ENCODE measurements around the gene ATXN7L1.

Gene ATXN7L1

DNA sequence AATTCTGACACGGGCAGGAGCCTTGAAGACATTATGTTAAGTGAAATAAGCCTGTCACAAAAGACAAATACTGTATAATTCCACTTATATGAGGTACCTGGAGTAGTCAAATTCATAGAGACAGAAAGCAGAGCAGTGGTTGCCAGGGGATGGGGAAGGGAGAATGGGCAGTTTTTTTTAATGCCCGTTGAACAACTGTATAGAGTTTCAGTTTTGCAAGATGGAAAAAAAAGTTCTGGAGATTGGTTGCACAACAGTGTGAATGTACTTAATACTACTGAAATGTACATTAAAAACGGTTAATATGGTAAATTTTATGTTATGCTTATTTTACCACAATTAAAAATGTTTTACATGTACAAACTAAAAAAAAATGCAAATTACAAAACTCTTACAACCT lies 231.5 kb downstream of the ATXN7L1 start:
- no peak for DNase-seq (ENCODE audit: low read depth)

DNA sequence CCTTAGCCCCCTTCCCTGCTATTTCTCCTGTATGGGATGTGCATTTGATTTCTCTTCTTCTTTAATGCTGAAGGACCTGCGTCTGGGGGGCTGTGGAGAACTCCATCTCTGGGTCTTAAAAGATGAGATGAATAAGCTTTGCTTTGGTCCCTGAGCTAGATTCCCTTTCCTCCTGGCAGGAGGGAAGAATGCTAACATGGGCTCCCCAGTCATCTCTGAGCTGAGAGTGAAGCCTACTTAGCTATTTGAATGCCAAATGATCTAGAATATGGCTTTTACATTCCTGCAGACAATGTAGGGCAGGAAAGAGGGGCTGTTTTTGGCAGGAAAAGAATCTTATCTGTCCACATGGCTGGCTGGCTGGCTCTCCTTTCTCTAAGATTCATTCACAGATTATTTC lies 232.5 kb downstream of the ATXN7L1 start:
- DNase-seq (ENCODE audit: low read depth), result no peak

DNA sequence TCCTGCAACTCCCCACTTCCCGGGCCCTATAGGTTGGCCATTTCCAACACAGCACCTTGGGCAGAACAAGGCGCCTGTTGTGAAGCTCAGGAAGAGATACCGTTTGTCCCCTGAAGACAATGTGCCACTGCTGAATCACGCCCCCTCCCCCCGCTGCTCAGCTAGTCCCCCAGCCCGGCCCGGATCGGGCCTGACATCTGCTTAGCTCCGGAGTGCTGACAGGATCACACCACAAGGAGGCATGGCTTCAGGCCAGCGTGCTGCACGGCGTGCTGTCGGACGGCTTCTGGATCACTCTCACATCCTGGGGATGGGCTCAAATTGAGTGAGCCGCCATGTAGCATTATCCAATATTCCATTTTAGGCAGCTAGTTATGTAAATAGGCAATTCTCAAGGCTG lies 233.0 kb downstream of the ATXN7L1 start:
- DNase-seq (ENCODE audit: low read depth), result no peak

DNA sequence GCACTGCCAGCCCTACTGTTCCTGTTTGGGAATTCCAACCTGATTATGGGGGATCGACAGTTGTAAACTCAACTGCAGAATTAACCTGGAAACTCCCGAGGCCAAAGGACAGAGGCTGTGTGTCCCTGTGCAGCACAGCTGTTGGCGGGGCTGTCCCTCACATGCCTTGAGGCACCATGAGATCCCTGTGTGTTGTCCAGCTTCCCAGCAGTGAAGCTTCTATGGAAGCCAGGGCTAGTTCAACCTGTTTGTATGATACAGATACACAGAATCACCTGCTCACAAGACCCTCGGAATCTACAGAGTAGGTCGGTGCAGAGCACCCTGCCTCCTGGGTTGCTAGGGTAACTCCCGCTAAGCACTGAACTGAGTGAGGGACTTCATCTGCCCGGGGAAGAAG lies 234.1 kb downstream of the ATXN7L1 start:
- no peak for DNase-seq (ENCODE audit: low read depth)

DNA sequence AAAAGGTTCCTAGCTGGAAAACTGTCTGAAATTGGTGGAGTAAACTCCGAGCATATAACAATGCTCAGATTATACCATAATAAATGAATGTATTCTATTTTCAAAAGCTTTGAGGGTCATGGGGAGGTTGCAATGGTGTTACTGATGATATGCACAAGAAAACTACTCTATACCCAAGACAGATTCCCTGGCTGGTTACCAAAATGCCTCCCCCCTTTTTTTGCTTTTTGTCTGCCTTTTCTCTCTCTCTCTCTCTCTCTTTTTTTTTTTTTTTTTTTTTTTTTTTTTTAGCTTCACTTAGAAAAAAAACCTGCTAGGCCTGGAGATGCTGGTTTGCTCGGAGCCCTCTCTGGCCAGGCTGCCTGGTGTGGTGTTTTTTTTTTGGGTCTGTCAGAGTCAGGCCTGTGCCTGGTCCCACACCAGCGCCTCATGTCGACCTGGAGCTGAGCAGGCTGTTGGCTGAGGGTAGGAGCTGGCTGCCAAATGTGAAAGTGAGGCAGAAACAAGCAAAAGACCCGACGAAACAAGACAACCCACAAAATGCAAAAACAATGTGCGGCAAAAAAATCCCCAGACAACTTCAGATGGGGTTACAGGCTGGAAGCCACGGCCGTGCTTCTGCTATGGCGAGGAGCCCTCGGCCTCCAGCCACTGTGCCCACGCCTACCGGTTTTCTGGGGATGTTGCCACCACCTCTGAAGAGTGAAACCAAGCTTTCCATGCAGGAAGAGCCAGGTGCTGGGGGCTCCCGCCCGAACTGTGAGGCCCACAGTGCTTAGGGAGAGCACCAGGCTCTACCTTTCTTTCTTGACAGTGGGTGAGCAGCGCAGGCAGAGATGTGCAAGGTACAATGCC lies 235.2 kb downstream of the ATXN7L1 start:
- no peak for DNase-seq (ENCODE audit: low read depth)

DNA sequence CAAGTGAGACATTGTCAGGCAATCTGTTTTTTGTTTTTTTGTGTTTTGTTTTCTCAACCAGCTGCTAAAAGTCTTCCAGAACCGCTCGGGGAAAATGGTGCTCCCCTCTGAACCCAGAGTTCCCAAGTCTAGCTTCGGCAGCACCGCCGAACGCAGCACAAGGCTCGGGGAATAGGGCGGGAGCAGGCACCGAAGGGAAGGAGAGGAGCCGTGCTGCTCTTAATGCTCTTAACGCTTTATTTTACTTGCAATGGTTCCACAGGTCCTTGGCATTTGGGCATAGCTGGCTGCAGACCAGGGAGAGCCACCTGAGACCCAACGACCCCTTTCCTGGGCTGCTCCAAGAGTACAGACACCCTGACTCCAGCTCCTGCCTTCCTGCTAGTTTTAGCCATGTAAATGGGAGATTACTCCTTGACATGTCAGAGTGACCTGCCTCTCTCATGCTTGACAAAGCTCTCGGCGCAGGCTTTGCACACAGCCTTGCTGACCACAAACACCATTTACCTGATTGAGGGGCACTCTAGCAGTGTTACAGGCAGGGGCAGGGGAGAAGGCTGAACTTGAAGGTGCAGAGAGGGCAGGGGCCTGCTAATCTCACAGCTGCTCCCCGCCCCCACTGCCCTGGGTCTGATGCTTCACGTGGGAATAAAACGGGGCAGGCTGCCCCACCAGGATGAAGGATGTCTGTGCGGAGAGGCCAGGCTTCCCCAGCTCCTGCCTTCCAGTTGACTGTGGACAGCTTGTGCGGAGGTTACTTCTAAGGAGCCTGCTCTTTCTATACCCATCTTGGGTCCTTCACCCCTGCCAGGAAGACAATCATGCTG lies 236.5 kb downstream of the ATXN7L1 start:
- DNase-seq (ENCODE audit: low read depth), result no peak

DNA sequence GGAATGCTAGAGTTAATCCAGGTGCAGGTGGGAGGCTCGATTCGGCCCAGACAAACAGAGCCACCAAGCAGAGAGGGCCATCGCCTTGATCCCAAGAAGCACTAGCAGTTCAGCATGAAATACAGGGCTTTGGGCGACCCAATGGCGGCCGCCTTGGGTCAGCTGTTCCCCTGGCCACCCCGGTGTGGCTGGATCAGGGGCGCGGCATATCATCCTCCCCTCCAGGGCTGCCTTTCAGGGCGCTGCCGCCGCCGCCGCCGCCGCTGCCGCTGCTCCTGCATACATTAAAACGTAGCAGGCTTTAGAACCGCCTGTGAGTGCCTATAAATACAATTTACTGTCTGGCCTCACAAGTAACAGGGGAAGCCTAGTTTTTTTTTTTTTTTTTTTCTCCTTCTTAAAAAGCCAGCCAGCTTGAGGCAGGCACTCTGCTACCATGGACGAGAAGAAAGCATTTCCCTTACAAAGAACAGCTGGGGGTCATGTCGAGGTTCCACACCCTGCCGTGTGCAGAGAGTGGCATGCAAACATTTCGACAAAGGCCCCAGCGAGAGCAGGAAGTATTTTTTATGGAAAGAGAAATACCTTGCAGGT lies 237.4 kb downstream of the ATXN7L1 start:
- DNase-seq (ENCODE audit: low read depth), result no peak

DNA sequence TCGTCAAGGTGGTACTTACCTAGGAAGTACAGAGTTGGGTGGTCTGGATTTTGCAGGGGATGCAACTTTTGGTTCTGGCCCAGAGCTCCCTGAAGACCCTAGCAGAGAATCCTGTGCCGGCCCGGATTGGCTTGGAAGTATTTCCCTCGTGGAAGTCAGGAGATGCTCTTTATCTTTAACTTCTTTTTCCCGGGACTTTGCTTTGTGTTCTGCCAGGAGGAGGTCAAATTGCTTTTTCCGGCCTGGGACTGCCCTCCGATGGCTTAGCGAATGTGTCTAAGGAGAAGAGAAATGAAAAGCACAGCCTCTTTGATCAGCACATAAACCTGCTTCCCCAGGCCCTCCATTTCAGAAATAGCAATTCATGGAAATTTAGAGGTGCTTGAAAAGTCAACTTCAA lies 238.1 kb downstream of the ATXN7L1 start:
- DNase-seq (ENCODE audit: low read depth), result no peak

DNA sequence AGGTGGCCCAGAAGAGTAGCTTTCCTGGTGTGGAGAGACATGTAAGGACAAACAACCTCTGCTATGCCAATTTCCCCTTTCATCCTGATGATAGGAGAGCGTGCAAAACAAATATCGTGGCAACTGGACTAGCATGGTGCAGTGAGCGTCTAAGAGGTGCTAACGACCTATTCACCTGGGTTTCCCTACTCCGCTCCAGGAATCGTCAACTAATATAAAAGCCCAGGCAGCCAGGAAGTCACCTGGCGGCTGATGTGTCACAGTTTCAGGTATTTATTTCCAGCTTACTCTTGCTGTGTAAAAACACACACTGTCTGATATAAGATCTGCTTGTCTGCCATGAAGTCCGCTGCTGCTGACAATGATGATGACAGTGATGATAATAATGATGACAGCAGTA lies 238.6 kb downstream of the ATXN7L1 start:
- no peak for DNase-seq (ENCODE audit: low read depth)

DNA sequence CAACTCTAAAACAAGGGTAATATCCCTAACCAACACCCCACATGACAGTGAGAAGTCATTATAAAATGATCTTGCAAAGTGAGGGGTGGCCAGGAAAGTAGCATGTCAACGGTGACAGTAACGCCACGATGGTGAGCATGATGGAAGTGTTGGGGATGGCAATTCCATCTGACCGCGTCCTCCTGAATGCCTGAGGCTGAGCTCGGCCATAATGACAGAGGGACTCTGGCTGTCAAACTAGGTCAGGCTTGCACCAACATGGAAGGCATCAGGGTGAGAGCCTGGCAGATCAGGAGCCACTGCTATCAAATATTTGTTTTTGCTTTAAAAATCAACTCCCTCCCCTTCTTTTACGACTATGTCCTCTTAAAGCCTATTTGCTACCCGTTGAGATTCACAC lies 239.4 kb downstream of the ATXN7L1 start:
- DNase-seq (ENCODE audit: low read depth), result no peak

DNA sequence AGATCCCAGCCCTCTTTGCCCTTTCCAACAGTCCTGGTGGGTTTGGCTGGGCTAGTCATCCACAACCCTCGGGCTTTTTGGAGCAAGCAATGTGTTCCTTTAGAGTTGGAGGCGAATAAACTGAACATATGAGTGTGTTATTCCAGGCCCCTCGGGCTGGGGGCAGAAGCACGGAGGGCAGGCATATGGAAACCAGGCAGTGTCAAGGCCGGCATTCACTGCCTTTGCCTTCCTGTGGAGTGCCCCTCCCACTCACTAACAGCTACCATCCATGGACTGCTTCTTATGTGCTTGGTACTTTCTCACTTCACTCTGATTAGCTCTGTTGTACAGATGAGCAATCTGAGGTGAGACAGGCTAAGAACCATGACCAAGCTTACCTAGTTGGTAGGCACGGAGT lies 241.2 kb downstream of the ATXN7L1 start:
- DNase-seq (ENCODE audit: low read depth), result no peak

DNA sequence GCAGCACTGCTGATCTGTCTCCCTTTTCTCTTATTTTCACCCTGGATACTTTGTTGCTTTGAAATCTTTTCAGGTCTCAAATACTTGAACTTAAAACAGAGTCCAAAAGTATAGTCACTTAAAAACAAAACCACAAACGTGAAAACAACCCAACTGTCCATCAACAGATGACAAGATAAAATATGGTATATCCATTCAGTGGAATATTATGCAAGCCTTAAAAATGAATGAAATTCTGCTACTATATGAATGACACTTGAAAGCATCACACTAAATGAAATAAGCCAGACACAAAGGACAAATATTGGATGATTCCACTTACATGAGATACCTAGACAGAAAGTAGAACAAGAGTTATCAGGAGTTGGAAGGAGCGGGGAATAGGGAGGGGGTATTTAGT lies 250.4 kb downstream of the ATXN7L1 start:
- DNase-seq (ENCODE audit: low read depth), result no peak

DNA sequence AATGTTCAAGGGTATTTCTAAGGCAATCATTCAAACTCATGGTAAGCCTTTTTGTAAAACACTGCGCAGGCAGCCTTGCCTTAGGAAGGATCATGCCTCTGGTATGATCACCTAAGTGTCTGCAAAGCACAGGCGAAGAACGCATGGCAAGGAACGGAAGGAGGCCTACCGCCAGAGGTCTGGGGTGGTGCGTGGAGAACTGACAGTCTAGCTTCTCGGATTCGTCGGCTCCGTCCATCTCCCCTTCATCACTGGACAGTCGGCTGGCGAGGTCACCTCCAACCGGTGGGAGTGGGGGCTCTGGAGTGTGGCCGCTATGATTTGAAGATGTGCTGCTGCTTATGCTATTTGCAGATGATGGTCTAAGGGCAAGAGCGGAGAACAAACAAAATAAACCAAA lies 252.5 kb downstream of the ATXN7L1 start:
- DNase-seq (ENCODE audit: low read depth), result no peak

DNA sequence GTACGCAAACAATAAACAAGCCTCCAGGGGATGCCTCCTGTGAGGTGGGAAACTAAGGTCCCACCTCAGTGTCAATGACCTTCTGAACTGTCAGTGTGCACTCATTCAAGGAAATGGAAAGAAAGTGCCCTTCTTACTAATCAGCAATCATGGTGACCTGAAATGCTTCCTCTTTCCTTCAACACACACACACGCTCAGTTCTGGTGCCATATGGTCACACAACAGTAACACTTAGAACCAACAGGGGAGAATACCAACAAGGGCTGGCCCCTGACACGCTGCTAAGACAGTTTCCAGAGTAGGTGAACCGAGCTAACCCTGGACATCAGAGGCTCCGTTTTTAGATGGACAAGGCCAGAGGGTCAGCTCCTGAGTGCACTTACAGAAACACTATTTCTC lies 253.0 kb downstream of the ATXN7L1 start:
- no peak for DNase-seq (ENCODE audit: low read depth)

DNA sequence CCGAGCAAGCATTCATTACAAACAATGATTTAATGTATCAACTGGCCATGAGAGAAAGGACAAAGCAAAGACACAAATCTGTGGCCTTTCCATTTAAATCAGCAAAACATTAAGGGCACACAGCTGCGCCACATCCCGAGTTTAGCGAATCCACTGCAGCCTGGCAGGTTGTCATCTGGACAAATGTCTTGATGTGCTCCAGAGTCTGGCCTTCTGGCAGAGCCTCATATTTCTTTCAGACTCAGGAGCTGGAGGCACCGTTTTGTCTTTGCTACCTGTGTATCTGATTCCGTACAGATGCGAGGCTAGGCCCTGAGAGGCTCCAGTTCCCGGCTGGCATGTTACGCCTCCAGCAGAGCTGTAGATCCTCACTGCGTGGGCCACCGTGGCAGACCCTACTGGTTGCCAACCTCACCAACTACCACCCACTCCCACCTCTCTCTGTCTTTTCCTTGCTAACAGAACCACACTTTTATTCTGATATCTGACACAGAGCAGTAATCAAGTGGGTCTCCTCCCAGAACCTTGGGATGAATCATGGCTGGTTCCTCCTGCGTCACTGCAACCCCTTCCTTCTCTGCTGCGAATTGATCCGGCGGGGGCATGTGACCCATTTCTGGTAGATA lies 254.2 kb downstream of the ATXN7L1 start:
- DNase-seq (ENCODE audit: low read depth), result no peak

DNA sequence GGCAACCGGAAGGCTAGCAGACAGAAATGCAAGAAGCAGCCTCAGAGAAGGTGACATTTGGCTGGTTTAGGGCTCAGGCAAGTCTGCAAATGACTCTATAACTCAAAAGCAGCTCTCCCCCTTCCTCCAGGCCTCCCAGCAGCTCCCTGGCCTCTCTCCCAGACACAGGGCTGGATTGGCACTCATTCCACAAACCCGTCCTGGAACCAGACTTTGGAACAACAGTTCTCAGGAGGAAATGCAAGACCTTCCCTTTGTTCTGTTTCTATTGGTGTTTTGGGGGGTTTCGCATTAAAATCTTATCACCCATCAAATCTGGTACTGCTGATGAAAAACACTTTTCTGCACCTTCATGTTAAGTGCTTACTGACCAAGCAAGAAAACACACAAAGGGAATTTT lies 254.8 kb downstream of the ATXN7L1 start:
- no peak for DNase-seq (ENCODE audit: low read depth)

DNA sequence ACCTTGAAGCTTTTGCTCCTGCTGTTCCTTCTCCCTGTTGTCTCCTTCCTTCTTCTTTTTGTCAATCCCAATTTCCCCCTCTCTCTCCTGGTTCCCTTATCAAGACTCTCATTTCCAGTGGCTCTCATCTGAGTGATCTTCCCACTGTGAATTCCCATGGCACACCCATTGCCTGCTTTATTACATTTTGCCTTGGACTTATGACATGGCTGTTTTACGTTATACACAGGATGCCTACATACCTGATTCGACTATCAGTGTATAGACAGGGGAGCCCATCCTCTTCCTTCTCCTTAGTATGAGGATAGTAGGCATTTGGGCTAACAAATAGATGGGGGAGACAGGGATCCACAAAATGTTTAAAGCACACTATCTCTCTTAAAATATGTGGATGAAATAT lies 255.2 kb downstream of the ATXN7L1 start:
- DNase-seq (ENCODE audit: low read depth), result no peak

DNA sequence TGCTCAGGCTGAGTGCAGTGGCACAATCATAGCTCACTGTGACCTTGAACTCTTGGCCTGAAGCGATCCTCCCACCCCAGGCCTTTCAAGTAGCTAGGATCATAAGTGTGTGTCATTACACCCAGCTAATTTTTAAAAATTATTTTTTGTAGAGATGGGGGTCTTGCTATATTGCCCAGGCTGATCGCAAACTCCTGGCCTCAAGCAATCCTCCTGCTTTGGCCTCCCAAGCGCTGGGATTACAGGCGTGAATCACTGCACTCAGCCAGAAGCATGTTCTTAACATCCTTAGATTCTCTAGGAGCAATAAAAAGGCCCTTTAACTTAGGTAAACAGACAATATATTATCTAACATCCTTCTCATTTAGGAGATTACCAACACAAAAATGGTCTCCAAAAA lies 256.8 kb downstream of the ATXN7L1 start:
- no peak for DNase-seq (ENCODE audit: low read depth)

DNA sequence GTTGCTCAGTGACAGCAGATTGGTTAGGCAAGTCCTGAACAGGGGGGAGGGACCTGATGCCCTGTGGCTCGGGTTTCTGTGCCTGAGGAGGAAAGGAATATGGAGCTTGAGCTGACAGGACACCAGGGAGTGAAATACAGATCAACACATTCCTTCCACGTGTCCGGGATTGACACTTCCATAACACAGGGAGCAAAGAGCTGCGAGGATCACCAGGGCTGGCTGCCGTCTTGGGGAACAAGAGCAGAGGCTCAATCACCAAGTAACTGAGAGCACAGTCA lies 258.4 kb downstream of the ATXN7L1 start:
- no peak for DNase-seq (ENCODE audit: low read depth)

DNA sequence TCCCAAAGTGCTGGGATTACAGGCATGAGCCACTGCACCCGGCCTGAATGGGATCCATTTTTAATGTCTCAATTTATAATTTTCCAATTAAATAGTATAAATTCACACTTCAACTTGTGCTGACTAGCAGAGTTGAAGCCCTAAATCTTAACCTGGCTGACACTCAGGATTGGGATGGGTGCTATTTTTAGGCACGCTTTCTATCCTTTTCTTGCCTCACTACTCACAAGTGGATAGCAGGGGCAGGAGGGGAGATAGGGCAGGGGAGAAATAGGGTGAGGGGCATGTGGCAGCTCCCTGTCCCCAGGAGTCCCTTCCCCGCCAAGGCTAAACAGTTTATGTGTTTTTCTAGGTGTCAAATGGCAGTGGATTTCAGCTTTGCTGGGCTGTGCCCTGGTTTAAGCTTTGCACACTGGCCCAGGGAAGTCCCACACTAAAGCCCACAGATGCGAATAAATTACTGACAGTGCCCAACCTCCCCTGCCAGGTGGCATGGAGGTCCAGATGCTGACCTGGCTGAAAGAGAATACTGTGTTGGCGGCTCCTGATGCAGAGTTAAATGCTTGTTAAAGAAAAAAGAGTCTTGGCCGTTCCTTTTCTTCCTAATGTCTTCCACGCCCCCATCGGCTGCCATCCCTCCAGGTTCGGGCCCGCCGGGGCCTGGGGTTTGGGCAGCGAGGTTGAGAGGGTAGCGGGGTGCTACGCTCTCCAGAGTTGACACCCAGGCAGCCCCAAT lies 259.0 kb downstream of the ATXN7L1 start:
- no peak for DNase-seq (ENCODE audit: low read depth)

DNA sequence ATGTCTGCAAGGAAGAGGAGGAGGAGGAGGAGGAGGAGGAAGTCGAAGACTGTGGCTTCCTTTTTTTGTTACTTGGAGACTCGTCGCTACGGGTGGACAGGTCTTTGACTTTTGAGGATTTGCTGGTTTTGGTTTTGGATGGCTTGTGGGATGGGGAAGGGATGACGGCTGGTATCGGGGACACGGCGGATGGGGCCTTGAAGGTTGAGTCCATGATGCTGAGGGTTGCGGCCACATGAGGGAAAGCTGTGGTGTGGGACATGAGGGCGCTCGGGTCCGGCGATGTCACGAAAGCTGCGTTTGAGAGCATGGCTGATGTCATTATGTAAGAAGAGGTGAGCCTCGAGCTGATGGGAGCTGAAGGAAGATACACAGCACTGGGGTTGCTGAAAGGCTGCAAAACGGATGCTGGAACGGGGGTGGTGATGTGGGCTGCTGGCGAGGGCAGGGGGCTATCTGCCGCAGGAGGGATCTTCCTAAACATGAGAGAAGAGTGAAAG lies 262.0 kb downstream of the ATXN7L1 start:
- no peak for DNase-seq (ENCODE audit: low read depth)

Data from stimulated activated CD8-positive, alpha-beta memory T cell treated with anti-CD3 and anti-CD28 coated beads, Interleukin-7, amount 100 ng/mL, for 24 hours (primary cell).